ENCODE measurements around the gene SNAPIN. TPM values are rescaled to one million over a fixed set of nuclear protein-coding genes. Genes with fewer than 3 reads are reported as not detected.

SNAPIN gene
- total RNA-seq, 1 donor from 2014 or later: 50.4 TPM

DNA sequence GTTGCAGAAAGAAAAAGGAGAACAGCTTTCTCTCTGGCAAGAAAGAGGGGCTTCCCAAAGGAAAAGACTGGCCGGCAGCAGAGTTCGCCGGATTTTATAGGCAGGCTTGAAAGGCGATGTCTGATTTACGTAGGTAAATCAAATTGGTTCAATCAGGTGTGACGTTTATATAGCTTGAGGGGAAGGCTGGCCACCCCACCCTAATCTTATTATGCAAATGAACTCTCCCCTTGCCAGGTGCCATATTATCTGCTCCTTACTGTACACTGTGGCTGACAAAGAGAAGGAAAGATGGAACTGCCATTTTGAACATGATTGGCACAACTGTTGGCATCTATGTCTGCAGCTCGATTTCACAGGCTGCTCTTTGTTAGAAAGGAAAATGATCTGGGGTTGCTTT, 52.5 kb downstream of the SNAPIN start:
- intact Hi-C loops (cut with micrococcal nuclease): no loop called here
- no peak for DNase-seq
- no peaks in the 10 kb centered on the region for H3K27me3 Mint-ChIP-seq

More for the DNA sequence above, 52.5 kb downstream of the SNAPIN start:
- TF ChIP-seq, protein P1, sequence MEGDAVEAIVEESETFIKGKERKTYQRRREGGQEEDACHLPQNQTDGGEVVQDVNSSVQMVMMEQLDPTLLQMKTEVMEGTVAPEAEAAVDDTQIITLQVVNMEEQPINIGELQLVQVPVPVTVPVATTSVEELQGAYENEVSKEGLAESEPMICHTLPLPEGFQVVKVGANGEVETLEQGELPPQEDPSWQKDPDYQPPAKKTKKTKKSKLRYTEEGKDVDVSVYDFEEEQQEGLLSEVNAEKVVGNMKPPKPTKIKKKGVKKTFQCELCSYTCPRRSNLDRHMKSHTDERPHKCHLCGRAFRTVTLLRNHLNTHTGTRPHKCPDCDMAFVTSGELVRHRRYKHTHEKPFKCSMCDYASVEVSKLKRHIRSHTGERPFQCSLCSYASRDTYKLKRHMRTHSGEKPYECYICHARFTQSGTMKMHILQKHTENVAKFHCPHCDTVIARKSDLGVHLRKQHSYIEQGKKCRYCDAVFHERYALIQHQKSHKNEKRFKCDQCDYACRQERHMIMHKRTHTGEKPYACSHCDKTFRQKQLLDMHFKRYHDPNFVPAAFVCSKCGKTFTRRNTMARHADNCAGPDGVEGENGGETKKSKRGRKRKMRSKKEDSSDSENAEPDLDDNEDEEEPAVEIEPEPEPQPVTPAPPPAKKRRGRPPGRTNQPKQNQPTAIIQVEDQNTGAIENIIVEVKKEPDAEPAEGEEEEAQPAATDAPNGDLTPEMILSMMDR (IDR thresholded peaks at IDR 0.05): no peak
- Mint-ChIP-seq H3K4me1 (no peaks in the 10 kb centered on the region), H3K27ac (no peak overlapping the region), H3K9me3 (no peaks in the 10 kb centered on the region), H3K4me3 (no peak overlapping the region), H3K36me3 (ENCODE audit: low read depth) (no peaks in the 10 kb centered on the region)
- ATAC-seq (ENCODE audit: low read depth): no peak
- POLR2A ChIA-PET: interaction anchor here (0.6 kb wide), 1 partner anchor 16 kb away, joined by 10 read pairs; the partner anchor contains the start of gene INTS3
- CTCF ChIA-PET: no interaction called here

Other genes with a start within 250 kb of the SNAPIN start
- gene S100A7A, start 242.2 kb upstream of the SNAPIN start, total RNA-seq: not detected in 2 replicates
- not detected in 2 replicates for gene S100A7, start 198.1 kb upstream of the SNAPIN start, total RNA-seq
- gene S100A6, start 122.7 kb upstream of the SNAPIN start, total RNA-seq: 166 and 186 TPM in 2 replicates
- 0.51 TPM in 1 of 2 replicates, not detected in the other for gene S100A5, start 117.8 kb upstream of the SNAPIN start, total RNA-seq
- gene S100A4, start 112.9 kb upstream of the SNAPIN start, total RNA-seq: 315 and 398 TPM in 2 replicates
- gene S100A3, start 109.4 kb upstream of the SNAPIN start, total RNA-seq: not detected in 2 replicates
- 2.0 and 4.4 TPM in 2 replicates for gene S100A2, start 92.9 kb upstream of the SNAPIN start, total RNA-seq
- not detected in 2 replicates for gene S100A16, start 45.6 kb upstream of the SNAPIN start, total RNA-seq
- not detected in 2 replicates for gene S100A14, start 42.4 kb upstream of the SNAPIN start, total RNA-seq
- gene S100A13, start 31.2 kb upstream of the SNAPIN start, total RNA-seq: 16.2 and 17.6 TPM in 2 replicates
- 0.31 and 0.69 TPM in 2 replicates for gene S100A1, start 30.3 kb upstream of the SNAPIN start, total RNA-seq
- gene CHTOP, start 24.6 kb upstream of the SNAPIN start, total RNA-seq: 140 and 148 TPM in 2 replicates
- gene ILF2, start 12.3 kb downstream of the SNAPIN start, total RNA-seq: 182 and 191 TPM in 2 replicates
- 0.59 and 0.82 TPM in 2 replicates for gene NPR1, start 20.0 kb downstream of the SNAPIN start, total RNA-seq
- 81.1 and 88.6 TPM in 2 replicates for gene INTS3, start 69.3 kb downstream of the SNAPIN start, total RNA-seq
- 7.8 and 12.6 TPM in 2 replicates for gene SLC27A3, start 116.7 kb downstream of the SNAPIN start, total RNA-seq